Upper lobe of right lung (tissue), 1 donor: Measurements from ENCODE around the gene NBPF9. TPM values are rescaled to one million over a fixed set of nuclear protein-coding genes. Genes with fewer than 3 reads are reported as not detected.
"Not testable (repeated sequence)": the region's sequence is repeated elsewhere in the genome, so short reads cannot be mapped to it uniquely, and the experiment has no call there.

Experiments used
- ATAC-seq: fragments of 200-7000 bp; cut with Tn5 transposase; one replicate; pipeline ENCODE4 v1.9.1; 2020; ENCODE audit warnings: mild to moderate bottlenecking, moderate library complexity
- DNase-seq: peaks from one replicate; pipeline ENCODE4 v3.0.0-alpha.2; 2020
- H3K27ac ChIP-seq: fragments of 200-600 bp; one replicate; pipeline ENCODE4 v1.8.0; 2022
- H3K27me3 ChIP-seq: fragments of 200-600 bp; one replicate; pipeline ENCODE4 v1.8.0; 2022; ENCODE audit warnings: mild to moderate bottlenecking
- H3K36me3 ChIP-seq: fragments of 200-600 bp; one replicate; pipeline ENCODE4 v1.8.0; 2022
- H3K4me1 ChIP-seq: fragments of 200-600 bp; one replicate; pipeline ENCODE4 v1.8.0; 2022
- H3K4me3 ChIP-seq: fragments of 200-600 bp; one replicate; pipeline ENCODE4 v1.8.0; 2022; ENCODE audit warnings: mild to moderate bottlenecking
- H3K9me3 ChIP-seq: fragments of 200-600 bp; one replicate; pipeline ENCODE4 v1.8.0; 2022
- intact Hi-C: fragments of 100-400 bp; cut with DNase I; formaldehyde crosslinking; loops from one replicate; pipeline ENCODE4 v1.11.0; 2022
- total RNA-seq: library from RNA; stranded (reverse); fragmentation: NEBNext Ultra II Directional; extraction: Animal tissue kit (Norgen Biotek cat#: 25700); gene quantifications from one replicate; pipeline ENCODE4 v1.2.1, GENCODE V29; 2021
- donor health status: DM: no; HTN: yes; CAD: no; lungs with severe emphysema.

Gene NBPF9
- total RNA-seq, 1 donor from 2014 or later: 26.9 TPM

- ATAC-seq, H3K4me1 ChIP-seq, H3K4me3 ChIP-seq, H3K27ac ChIP-seq, H3K27me3 ChIP-seq, H3K9me3 ChIP-seq, H3K36me3 ChIP-seq, intact Hi-C loops, DNase-seq: not testable (repeated sequence)
Observed at GRCh38 chr1:149064611-149065010, 38.7 kb downstream of the NBPF9 start.

DNA sequence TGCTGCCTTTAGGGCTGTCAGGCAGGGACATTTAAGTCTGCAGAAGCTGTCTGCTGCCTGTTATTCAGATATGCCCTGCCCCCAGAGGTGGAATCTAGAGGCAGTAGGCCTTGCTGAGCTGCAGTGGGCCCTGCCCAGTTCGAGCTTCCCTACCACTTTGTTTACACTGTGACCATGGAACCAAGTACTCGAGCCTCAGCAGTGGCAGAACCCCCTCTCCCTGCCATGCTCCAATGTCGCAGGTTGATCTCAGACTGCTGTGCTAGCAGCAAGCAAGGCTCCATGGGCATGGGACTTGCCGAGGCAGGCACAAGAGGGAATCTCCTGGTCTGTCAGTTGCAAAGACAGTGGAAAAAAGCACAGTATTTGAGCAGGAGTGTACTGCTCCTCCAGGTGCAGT lies 60.3 kb downstream of the NBPF9 start:
- H3K9me3 ChIP-seq, DNase-seq, H3K4me3 ChIP-seq, ATAC-seq, H3K4me1 ChIP-seq, H3K36me3 ChIP-seq, H3K27me3 ChIP-seq, intact Hi-C loops, H3K27ac ChIP-seq: not testable (repeated sequence)

DNA sequence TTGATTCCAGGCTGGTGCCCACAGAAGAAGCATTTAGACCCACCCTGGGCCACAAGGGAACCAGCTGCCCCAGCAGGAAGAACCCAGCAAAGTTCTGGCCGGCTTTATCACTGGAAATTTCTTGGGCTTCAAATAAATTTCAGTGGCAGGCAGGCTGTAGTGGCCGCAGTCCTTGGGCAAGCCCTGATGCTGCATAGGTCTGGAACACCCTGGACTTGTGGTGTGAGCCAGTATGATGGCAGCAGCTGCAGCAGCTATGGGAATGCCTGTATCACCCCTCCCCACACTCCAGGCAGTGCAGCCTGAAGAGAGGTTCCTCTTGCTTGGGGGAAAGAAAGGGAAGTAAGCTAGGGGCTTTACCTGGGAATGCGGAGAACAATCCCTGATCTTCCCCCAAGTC lies 69.4 kb downstream of the NBPF9 start:
- H3K4me3 ChIP-seq, intact Hi-C loops, H3K27me3 ChIP-seq, DNase-seq, ATAC-seq, H3K9me3 ChIP-seq, H3K36me3 ChIP-seq, H3K27ac ChIP-seq, H3K4me1 ChIP-seq: not testable (repeated sequence)

DNA sequence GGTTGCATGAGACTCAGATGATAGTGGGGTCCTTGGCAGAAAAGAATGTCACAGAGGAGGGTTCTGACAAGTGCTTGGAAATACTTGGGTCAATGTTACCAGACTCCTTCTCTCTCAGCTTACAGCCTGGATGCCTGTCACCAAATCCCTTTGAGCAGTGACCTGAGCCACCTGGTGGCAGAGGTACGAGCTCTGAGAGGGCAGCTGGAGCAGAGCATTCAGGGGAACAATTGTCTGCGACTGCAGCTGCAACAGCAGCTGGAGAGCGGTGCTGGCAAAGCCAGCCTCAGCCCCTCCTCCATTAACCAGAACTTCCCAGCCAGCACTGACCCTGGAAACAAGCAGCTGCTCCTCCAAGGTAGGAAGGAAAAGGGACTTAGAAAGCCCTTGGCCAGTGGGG lies 79.0 kb downstream of the NBPF9 start:
- H3K27ac ChIP-seq, H3K4me3 ChIP-seq, H3K36me3 ChIP-seq, intact Hi-C loops, H3K27me3 ChIP-seq, H3K4me1 ChIP-seq, DNase-seq, H3K9me3 ChIP-seq, ATAC-seq: not testable (repeated sequence)

DNA sequence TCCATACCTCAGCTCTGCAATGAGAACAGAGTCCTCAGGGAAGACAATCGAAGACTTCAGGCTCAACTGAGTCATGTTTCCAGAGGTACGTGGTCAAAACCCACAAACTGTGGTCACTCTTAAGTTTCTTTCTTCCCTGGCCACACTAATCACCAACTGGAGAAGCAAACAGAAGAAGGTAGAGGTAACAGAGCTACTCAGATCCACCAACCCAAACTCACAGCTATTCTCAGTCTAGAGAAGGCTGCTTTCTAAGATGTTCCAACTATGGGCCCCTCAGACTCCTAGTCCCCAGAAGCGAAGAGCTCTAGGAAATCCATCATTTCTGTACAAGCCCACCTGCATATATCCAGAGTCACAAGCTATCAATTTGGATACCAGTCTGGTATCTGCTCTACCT lies 84.8 kb downstream of the NBPF9 start:
- H3K4me1 ChIP-seq, H3K4me3 ChIP-seq, DNase-seq, intact Hi-C loops, ATAC-seq, H3K27me3 ChIP-seq, H3K27ac ChIP-seq, H3K9me3 ChIP-seq, H3K36me3 ChIP-seq: not testable (repeated sequence)

GRCh38 chr1:149016626-149017025 lies 86.7 kb downstream of the NBPF9 start:
- H3K9me3 ChIP-seq: not testable (repeated sequence)

DNA sequence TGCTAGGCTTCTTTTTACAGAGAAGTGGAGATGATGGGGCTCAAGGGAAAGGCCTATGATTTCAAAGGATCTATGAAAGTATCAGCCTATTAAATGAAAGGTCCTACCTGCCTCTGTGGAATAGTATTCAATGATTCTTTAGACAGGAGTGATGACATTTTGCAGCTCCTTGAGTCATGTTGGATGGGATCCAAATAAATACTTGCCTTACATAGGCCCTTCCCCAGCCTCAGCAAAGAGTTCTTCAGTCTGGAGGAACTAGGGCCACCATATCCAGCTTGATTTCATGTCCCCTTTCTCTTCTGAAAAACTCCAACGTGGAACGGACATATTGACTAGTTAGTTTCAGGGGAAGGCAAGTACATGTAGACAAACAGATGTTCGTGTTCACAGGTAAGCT lies 87.8 kb downstream of the NBPF9 start:
- H3K27ac ChIP-seq, ATAC-seq, intact Hi-C loops, H3K27me3 ChIP-seq, H3K4me3 ChIP-seq, DNase-seq, H3K36me3 ChIP-seq, H3K9me3 ChIP-seq, H3K4me1 ChIP-seq: not testable (repeated sequence)

More at GRCh38 chr1:149016626-149017025, 86.7 kb downstream of the NBPF9 start:
- H3K27ac ChIP-seq, DNase-seq, H3K4me1 ChIP-seq, intact Hi-C loops, H3K27me3 ChIP-seq, H3K36me3 ChIP-seq, H3K4me3 ChIP-seq, ATAC-seq: not testable (repeated sequence)

GRCh38 chr1:149013513-149013912 lies 89.8 kb downstream of the NBPF9 start:
- ATAC-seq, DNase-seq, H3K27me3 ChIP-seq, H3K27ac ChIP-seq, intact Hi-C loops, H3K4me3 ChIP-seq, H3K4me1 ChIP-seq, H3K36me3 ChIP-seq, H3K9me3 ChIP-seq: not testable (repeated sequence)

- H3K27ac ChIP-seq, H3K4me1 ChIP-seq, H3K9me3 ChIP-seq, H3K4me3 ChIP-seq, intact Hi-C loops, H3K27me3 ChIP-seq, H3K36me3 ChIP-seq, ATAC-seq, DNase-seq: not testable (repeated sequence)
Observed at GRCh38 chr1:149012599-149012998, 90.8 kb downstream of the NBPF9 start.

GRCh38 chr1:149009761-149010160 lies 93.6 kb downstream of the NBPF9 start:
- H3K9me3 ChIP-seq, H3K4me3 ChIP-seq, ATAC-seq, H3K36me3 ChIP-seq, H3K27me3 ChIP-seq, H3K4me1 ChIP-seq, DNase-seq, H3K27ac ChIP-seq, intact Hi-C loops: not testable (repeated sequence)

- H3K9me3 ChIP-seq, H3K4me1 ChIP-seq, DNase-seq, ATAC-seq, H3K4me3 ChIP-seq, intact Hi-C loops, H3K27me3 ChIP-seq, H3K27ac ChIP-seq, H3K36me3 ChIP-seq: not testable (repeated sequence)
Observed at GRCh38 chr1:149008769-149009168, 94.6 kb downstream of the NBPF9 start.

DNA sequence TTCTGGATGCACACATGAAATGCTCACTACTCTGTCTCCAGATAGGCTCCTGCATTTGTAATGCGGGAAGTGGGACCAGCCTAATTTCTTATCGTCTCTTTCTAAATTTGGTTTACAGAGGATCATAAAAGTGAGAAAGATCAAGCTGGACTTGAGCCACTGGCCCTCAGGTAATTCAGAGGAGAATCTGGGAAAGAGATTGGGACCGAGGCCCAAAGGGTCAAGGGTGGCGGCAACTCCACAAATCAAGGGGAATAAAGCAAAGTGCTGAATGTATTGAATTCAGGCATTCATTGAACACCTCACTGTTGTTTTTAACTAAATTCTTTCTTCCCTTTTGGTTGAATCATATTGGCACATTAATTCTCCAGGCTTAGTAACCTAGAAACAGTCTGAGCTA lies 95.0 kb downstream of the NBPF9 start:
- H3K4me3 ChIP-seq, intact Hi-C loops, H3K9me3 ChIP-seq, H3K27me3 ChIP-seq, ATAC-seq, H3K27ac ChIP-seq, DNase-seq, H3K36me3 ChIP-seq, H3K4me1 ChIP-seq: not testable (repeated sequence)
